NCI-H1092 treated with DMSO at 0.1 percent for 48 hours (cell line): ENCODE measurements around the gene TEKT2.

ENCODE experiments used
- DNase-seq: peaks from one replicate; lab custom pipeline; 2025; lab: John Stamatoyannopoulos, UW

Gene TEKT2

DNA sequence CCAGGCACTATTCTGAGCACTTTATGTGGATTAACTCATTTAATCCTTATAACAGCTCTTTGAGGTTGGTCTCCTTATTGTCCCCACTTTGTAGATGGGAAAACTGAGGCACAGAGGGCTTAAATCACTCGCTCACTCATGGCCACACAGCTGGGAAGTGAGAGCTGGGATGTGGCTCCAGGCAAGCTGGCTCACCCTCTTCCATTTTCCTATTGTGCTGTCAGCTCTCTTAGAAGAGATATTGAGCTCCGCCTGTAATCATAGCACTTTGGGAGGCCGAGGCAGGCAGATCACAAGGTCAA, 45.0 kb downstream of the TEKT2 start:
- DNase-seq = no peak

DNA sequence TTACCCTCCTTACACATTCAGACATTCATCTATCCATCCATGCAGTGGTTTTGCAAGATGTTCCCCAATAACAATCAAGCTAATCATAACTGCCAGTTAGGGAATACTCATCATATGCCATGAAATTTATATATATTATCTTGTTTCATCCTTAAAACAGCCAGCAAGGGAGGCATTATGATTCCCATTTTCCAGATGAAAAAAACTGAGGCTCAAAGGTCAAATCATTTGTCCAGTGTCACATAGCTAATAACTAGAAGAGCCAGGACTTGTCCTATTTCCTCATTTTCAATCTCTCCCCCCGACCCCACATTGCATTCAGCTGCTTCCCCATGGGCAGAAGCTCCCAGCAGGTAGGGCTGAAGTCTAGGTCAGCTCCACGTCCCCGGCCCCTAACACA, 48.1 kb downstream of the TEKT2 start:
- DNase-seq = no peak

DNA sequence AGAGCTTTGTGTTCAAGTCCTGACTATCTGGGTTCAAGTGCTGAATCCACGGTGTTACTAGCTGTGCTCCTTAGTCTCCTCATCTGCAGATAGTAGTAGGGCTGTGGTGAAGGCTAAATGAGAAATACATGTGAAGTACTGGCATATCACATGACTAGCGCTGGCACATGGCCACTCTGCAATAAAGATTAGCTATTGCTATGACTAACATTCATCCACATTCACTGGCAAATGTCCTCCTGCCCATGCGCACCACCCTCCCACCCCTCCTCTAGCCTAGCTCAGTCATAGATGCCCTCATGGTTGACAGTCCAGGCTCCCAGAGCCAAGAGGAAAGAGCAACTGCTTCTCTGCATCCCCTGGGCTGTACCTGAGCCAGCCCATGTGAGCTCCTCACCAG, 49.6 kb downstream of the TEKT2 start:
- DNase-seq = peak; percentile 19

DNA sequence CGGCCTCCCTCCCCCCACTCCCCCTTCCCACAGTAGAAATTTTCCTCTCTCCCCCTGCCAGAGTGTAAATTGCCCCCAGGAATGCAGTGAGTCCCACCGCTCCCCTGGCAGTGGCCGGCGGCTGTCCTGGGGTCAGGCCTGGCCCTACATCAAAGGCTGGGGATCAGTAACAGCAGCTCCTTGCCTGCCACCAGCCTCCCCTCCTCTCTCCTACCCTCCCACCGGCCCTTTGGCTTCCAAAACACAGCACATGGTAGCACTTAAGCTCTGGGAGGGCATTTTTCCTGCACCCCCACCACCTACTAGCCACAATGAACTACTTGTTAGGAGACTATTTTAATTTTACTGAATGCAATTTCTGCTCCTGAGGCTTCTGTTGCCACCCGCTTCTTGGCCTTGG, 50.1 kb downstream of the TEKT2 start:
- DNase-seq = no peak

DNA sequence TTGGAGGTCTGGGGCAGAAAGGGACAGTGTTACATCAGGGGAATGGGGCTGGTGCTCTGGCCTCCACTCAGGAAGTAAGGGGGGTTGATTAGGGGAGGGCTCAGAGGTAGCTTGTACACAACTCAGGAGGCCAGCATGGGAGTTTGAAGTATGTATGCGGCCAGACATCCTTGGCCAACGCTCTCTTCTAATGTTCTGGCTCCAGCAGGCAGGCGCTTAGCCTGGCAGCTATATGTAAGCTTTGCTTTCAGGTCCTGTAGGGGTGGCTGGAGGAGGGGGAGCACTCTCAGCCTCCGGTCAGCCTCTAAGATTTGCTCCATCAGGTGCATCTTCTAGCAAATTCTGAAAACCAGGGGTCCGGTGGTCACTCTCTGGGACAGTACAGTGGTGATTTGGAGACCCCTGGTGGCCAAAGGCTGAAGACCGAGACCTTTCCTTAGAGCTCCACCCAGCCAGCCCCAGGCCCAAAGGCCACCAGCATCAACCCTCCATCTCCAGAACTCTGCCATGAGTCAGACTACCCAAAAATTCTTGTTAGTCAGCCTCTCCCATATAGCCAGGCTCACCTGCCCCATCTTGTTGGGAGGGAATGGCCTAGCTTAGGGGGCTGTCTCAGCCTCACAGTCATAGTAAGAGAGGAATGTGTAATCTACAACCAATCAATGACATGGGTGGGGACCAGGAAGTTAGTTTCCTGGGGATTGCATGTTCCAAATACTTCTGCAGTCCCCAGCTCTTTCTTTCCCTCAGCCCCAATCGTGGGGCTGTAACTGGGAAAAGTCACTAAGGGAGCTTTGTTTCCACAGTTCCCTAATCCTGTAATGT, 50.8 kb downstream of the TEKT2 start:
- DNase-seq = peak; percentile 63

DNA sequence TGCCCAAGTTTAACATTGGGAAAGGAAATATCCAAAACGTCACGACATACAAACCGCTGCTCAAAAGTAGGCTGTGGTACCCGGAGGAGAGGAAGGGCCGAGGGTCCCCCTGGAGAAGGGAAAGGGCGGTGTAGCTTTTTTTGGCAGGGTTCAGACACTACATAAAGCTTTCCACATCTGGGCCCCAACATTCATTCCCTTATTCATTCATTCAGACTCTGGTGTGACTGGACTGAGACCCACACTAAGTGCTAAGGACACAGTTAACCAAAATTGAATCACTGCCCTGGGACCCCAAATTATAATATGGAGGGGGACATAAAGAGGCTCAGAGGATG, 51.4 kb downstream of the TEKT2 start:
- no peak for DNase-seq

DNA sequence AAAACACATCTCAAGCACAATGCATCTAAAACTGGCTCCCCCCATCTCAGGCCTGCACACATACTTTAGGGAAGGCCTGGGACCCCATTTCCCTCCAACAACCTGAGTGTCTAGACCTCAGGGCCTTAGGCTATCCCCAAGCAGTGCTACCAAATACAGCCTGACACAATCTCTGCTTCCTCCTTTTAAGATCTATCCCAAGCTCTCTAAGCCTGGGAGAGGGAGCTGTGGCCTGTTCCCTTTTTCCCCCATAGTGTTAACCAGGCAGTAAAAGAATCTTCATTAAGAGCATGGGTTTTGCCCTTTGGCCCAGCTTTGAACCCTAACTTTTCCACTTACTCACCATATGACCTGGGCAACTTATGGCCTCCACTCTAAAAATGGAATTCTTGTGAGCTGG, 51.9 kb downstream of the TEKT2 start:
- DNase-seq = no peak

DNA sequence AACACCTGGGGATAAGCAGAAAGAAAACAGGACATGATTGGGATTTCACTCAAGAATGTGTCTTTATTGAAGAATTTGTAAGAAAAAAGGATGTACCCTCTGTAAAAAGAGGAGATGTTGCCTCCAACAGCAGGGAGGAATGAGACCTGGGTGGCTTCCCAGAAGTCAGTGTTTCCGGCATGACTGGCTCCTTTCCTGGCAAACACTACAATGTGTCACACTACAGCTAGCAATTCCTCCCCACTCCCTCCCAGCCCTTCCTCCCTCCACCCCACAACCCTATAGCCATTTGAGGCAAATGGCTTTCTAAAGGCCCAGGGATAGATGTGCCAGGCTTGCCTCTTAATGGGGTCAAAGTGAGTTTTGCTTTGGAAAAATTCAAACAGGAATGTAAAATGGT, 52.6 kb downstream of the TEKT2 start:
- DNase-seq = no peak

DNA sequence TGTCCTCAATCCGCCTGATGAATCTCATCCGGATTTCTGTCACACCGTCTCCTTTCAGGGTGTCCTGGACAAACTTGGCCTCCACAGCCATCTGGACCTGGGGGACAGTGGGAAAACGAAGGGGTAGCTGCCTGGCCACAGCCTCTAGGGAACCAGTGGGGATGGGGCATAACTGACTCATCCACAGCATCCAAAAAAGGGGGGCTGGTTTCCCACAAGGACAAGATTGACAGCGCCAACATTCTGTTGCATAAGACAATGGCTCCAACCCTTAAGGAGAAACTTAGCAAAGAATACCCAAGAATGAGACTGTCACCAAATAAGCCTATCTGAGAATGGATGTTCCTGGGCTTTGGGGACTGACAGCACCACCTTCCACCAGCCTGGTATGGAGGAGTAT, 53.3 kb downstream of the TEKT2 start:
- no peak for DNase-seq

DNA sequence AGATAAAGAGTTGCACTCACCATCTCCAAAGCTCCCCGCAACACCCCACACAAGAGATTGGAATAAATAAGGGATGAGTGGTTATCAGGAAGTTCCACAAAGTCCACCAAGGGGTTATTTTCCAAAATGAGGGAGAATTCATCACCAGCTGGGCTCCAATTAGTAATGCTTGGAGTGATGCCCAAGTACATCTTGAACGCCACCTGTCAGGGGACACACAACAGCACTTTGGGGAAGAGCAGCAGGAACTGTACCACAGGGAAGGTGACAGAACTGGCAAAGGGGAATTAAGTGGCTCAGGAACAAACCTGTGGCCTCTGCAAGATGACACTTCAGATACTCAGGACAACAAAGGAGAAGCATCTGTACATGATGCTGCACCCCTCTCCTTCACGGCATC, 53.9 kb downstream of the TEKT2 start:
- DNase-seq = peak; percentile 46
